ENCODE data around the gene HSDL2.

Gene HSDL2

DNA sequence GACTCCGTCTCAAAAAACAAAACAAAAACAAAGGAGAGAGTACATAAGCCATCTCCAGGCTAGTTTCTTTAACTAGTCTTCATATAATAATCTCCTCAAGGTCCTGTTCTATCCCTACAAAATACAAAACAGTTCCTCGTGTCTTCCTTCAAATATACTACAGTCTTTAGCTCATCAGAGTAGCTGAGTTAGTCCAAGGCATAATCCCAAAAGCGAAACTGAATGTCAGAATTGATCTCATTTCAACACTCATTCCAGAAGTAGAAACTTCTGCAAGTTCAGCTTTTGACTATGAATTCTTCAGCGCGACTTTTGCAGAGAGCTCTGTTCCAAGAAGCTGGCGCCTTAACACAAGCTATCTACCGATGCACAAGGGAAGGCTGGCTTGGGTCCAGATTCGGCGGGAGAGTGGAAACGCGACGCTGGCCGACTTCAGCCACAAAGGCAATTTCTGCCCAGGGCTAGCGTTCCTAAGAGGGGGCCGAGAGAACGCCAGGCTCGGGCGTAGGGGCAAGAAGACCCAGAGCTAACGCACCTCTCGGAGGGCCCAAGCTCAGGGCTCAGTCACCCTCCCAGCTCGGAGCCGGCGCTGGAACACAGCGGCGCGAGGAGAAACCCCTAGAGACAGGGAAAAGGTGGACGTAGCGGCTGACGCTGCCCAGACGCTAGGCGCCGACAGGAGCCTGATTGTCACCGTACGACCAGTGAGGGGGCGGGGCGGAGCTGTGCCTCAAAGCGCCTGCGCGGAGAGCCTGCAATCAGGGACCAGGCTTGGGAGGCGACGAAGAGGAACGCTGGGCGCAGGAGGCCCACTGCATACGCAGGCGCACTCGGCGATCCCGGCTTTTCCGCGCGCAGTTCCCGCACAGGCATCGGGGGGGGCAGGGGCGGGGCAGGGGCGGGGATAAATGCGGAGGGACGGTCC, 469 bp upstream of the HSDL2 start:
- Histone ChIP-seq H2BK15ac (ENCODE audit: low read length) (peak overlapping the region; percentile 89), H2BK5ac (ENCODE audit: low read length) (peak overlapping the region; percentile 93), H2AFZ (ENCODE audit: low read length) (peak overlapping the region; percentile 99), H3K14ac (ENCODE audit: low read length) (peak overlapping the region; percentile 100), H3K36me3 (replicated peaks in 1 of 2; ENCODE audit: control insufficient read depth in 2 of 2, insufficient read depth in 2 of 2, low read length in 2 of 2) (peaks cover 0 to 2% of the 10 kb centered on the region in 2 donors), H4K91ac (ENCODE audit: low read depth, low read length, poor library complexity) (no peak overlapping the region), H3K4ac (ENCODE audit: low read length) (no peak overlapping the region), H2AK5ac (ENCODE audit: low read depth, low read length) (no peak overlapping the region), H4K8ac (ENCODE audit: low read depth, low read length) (peak overlapping the region; percentile 82), H3K27ac (replicated peaks; ENCODE audit: low read length) (peak overlapping the region; percentile 96), H3K9me3 (replicated peaks in 1 of 2; ENCODE audit: control insufficient read depth in 2 of 2, insufficient read depth in 1 of 2, low read depth in 1 of 2, low read length in 2 of 2) (peaks cover 0 to 10% of the 10 kb centered on the region in 2 donors), H3K18ac (ENCODE audit: low read length) (peak overlapping the region; percentile 99), H3K9ac (ENCODE audit: low read depth, low read length, poor library complexity) (peak overlapping the region; percentile 90), H3K4me1 (ENCODE audit: control insufficient read depth in 2 of 2, insufficient read depth in 1 of 2, low read depth in 1 of 2, low read length in 2 of 2) (peaks cover 6 to 7% of the 10 kb centered on the region in 2 donors), H2BK12ac (ENCODE audit: low read length) (no peak overlapping the region), H3K27me3 (ENCODE audit: control insufficient read depth in 3 of 3, insufficient read depth in 3 of 3, low read depth in 1 of 3, low read length in 3 of 3) (peaks cover 0 to 2% (median 0%) of the 10 kb centered on the region in 3 experiments), H3K23ac (ENCODE audit: low read depth, low read length, poor library complexity) (peak overlapping the region; percentile 98), H2BK120ac (ENCODE audit: low read depth, low read length) (no peak overlapping the region), H3K4me2 (ENCODE audit: insufficient read depth, low read length, poor library complexity, severe bottlenecking) (peak overlapping the region; percentile 57), H3K79me1 (ENCODE audit: low read depth, low read length) (peaks cover 9% of the 10 kb centered on the region), H3K4me3 (ENCODE audit: low read length in 2 of 2) (peak overlapping the region; percentile 91 to 96)
- no CpG with 5 or more reads among the region's 57 CpGs for WGBS, 2 donors (ENCODE audit: extremely low coverage in 2 of 2, insufficient read length in 2 of 2, insufficient replicate concordance in 1 of 2)
- DNase-seq (ENCODE audit: low spot score) = peak; percentile 97

DNA sequence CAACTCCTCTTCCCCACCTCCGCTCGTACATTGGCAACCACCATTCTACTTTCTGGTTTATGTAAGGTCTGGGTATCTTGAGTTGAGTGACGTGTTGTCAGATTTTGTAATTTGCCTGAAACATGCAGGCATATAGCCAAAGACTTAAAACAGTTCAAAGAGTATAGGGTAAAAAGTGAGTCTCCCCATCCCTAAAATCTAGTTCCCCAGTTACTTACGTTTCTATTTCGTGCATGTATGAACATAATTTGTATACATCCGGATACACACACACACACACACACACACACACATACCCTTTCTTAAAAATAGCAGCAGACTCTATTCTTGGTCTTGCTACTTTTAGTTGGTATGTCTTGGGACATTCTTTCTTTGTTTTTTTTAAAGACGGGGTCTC, 915 bp downstream of the HSDL2 start:
- H3K27me3 ChIP-seq (ENCODE audit: control insufficient read depth in 3 of 3, insufficient read depth in 3 of 3, low read depth in 1 of 3, low read length in 3 of 3) = peaks cover 0 to 2% (median 0%) of the 10 kb centered on the region in 3 experiments
- no peak for DNase-seq (ENCODE audit: low spot score)
- peaks cover 0 to 7% of the 10 kb centered on the region in 2 donors for H3K36me3 ChIP-seq (replicated peaks in 1 of 2; ENCODE audit: control insufficient read depth in 2 of 2, insufficient read depth in 2 of 2, low read length in 2 of 2)
- H3K23ac ChIP-seq (ENCODE audit: low read depth, low read length, poor library complexity) = no peak overlapping the region
- no peak overlapping the region for H3K14ac ChIP-seq (ENCODE audit: low read length)
- no peak overlapping the region for H2BK15ac ChIP-seq (ENCODE audit: low read length)
- peak overlapping the region; percentile 99 for H2AFZ ChIP-seq (ENCODE audit: low read length)
- peak overlapping the region in 1 of 2 donors; percentile 96 for H3K4me3 ChIP-seq (ENCODE audit: low read length in 2 of 2)
- H2BK5ac ChIP-seq (ENCODE audit: low read length) = no peak overlapping the region
- no peak overlapping the region for H2BK12ac ChIP-seq (ENCODE audit: low read length)
- peaks cover 9% of the 10 kb centered on the region for H3K79me1 ChIP-seq (ENCODE audit: low read depth, low read length)
- no CpG with 5 or more reads among the region's 7 CpGs for WGBS, 2 donors (ENCODE audit: extremely low coverage in 2 of 2, insufficient read length in 2 of 2, insufficient replicate concordance in 1 of 2)
- H3K4me2 ChIP-seq (ENCODE audit: insufficient read depth, low read length, poor library complexity, severe bottlenecking) = no peak overlapping the region
- no peak overlapping the region for H3K18ac ChIP-seq (ENCODE audit: low read length)
- H2AK5ac ChIP-seq (ENCODE audit: low read depth, low read length) = no peak overlapping the region
- H3K9ac ChIP-seq (ENCODE audit: low read depth, low read length, poor library complexity) = no peak overlapping the region
- no peak overlapping the region for H4K91ac ChIP-seq (ENCODE audit: low read depth, low read length, poor library complexity)
- no peak overlapping the region for H4K8ac ChIP-seq (ENCODE audit: low read depth, low read length)
- H3K9me3 ChIP-seq (replicated peaks in 1 of 2; ENCODE audit: control insufficient read depth in 2 of 2, insufficient read depth in 1 of 2, low read depth in 1 of 2, low read length in 2 of 2) = peaks cover 0 to 10% of the 10 kb centered on the region in 2 donors
- peaks cover 6 to 7% of the 10 kb centered on the region in 2 donors for H3K4me1 ChIP-seq (ENCODE audit: control insufficient read depth in 2 of 2, insufficient read depth in 1 of 2, low read depth in 1 of 2, low read length in 2 of 2)
- H3K27ac ChIP-seq (replicated peaks; ENCODE audit: low read length) = no peak overlapping the region
- no peak overlapping the region for H3K4ac ChIP-seq (ENCODE audit: low read length)
- H2BK120ac ChIP-seq (ENCODE audit: low read depth, low read length) = no peak overlapping the region

DNA sequence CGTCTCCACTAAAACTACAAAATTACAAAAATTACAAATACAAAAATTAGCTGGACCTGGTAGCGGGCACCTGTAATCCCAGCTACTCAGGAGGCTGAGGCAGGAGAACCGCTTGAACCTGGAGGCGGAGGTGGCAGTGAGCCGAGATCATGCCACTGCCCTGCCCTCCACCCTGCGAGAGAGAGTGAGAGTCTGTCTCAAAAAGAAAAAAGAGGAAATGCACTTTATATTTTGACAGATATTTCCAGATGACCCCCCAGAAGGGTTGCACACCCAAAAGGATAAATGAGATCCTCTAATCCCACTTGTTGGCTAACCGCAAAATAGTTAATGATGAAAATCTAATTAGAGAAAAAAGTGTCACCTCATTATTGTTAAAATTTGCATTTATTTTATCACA, 2.2 kb downstream of the HSDL2 start:
- no peak overlapping the region for H3K27ac ChIP-seq (replicated peaks; ENCODE audit: low read length)

More for the DNA sequence above, 2.2 kb downstream of the HSDL2 start:
- no CpG with 5 or more reads among the region's 7 CpGs for WGBS, 2 donors (ENCODE audit: extremely low coverage in 2 of 2, insufficient read length in 2 of 2, insufficient replicate concordance in 1 of 2)
- H2AK5ac ChIP-seq (ENCODE audit: low read depth, low read length) = no peak overlapping the region
- peaks cover 0 to 2% (median 0%) of the 10 kb centered on the region in 3 experiments for H3K27me3 ChIP-seq (ENCODE audit: control insufficient read depth in 3 of 3, insufficient read depth in 3 of 3, low read depth in 1 of 3, low read length in 3 of 3)
- no peak overlapping the region for H3K4me3 ChIP-seq (ENCODE audit: low read length in 2 of 2)
- H3K23ac ChIP-seq (ENCODE audit: low read depth, low read length, poor library complexity) = no peak overlapping the region
- no peak overlapping the region for H4K91ac ChIP-seq (ENCODE audit: low read depth, low read length, poor library complexity)
- no peak overlapping the region for H3K14ac ChIP-seq (ENCODE audit: low read length)
- H2BK5ac ChIP-seq (ENCODE audit: low read length) = no peak overlapping the region
- H3K9ac ChIP-seq (ENCODE audit: low read depth, low read length, poor library complexity) = no peak overlapping the region
- peaks cover 5 to 7% of the 10 kb centered on the region in 2 donors for H3K4me1 ChIP-seq (ENCODE audit: control insufficient read depth in 2 of 2, insufficient read depth in 1 of 2, low read depth in 1 of 2, low read length in 2 of 2)
- H2BK15ac ChIP-seq (ENCODE audit: low read length) = no peak overlapping the region
- no peak overlapping the region for H3K18ac ChIP-seq (ENCODE audit: low read length)
- peaks cover 7% of the 10 kb centered on the region for H3K79me1 ChIP-seq (ENCODE audit: low read depth, low read length)
- H3K36me3 ChIP-seq (replicated peaks in 1 of 2; ENCODE audit: control insufficient read depth in 2 of 2, insufficient read depth in 2 of 2, low read length in 2 of 2) = peaks cover 0 to 19% of the 10 kb centered on the region in 2 donors
- H2BK12ac ChIP-seq (ENCODE audit: low read length) = no peak overlapping the region
- no peak overlapping the region for H4K8ac ChIP-seq (ENCODE audit: low read depth, low read length)
- H3K4ac ChIP-seq (ENCODE audit: low read length) = no peak overlapping the region
- no peak overlapping the region for H3K4me2 ChIP-seq (ENCODE audit: insufficient read depth, low read length, poor library complexity, severe bottlenecking)
- no peak for DNase-seq (ENCODE audit: low spot score)
- no peak overlapping the region for H2AFZ ChIP-seq (ENCODE audit: low read length)
- peaks cover 0 to 3% of the 10 kb centered on the region in 2 donors for H3K9me3 ChIP-seq (replicated peaks in 1 of 2; ENCODE audit: control insufficient read depth in 2 of 2, insufficient read depth in 1 of 2, low read depth in 1 of 2, low read length in 2 of 2)
- no peak overlapping the region for H2BK120ac ChIP-seq (ENCODE audit: low read depth, low read length)
